ENCODE results near the gene PRSS53.

PRSS53 gene

GRCh38 chr16:31043352-31043751, 45.4 kb downstream of the PRSS53 start:
- H3K4me3 ChIP-seq (ENCODE audit: low read depth, low read length): no peak overlapping the region
- no peak for DNase-seq (ENCODE audit: low read depth)
- no peak for TF ChIP-seq CTCF (IDR thresholded peaks at IDR 0.05; ENCODE audit: control insufficient read depth, extremely low read depth, insufficient read depth)

- H3K4me3 ChIP-seq (ENCODE audit: low read depth, low read length): no peak overlapping the region
- no peak for DNase-seq (ENCODE audit: low read depth)
- no peak for TF ChIP-seq CTCF (IDR thresholded peaks at IDR 0.05; ENCODE audit: control insufficient read depth, extremely low read depth, insufficient read depth)
Measured at GRCh38 chr16:31042866-31043265, 45.9 kb downstream of the PRSS53 start.

GRCh38 chr16:31038993-31039392, 49.8 kb downstream of the PRSS53 start:
- H3K4me3 ChIP-seq (ENCODE audit: low read depth, low read length): no peak overlapping the region
- TF ChIP-seq CTCF (IDR thresholded peaks at IDR 0.05; ENCODE audit: control insufficient read depth, extremely low read depth, insufficient read depth): no peak
- DNase-seq (ENCODE audit: low read depth): no peak

- no peak for DNase-seq (ENCODE audit: low read depth)
- H3K4me3 ChIP-seq (ENCODE audit: low read depth, low read length): no peak overlapping the region
- no peak for TF ChIP-seq CTCF (IDR thresholded peaks at IDR 0.05; ENCODE audit: control insufficient read depth, extremely low read depth, insufficient read depth)
Measured at GRCh38 chr16:31036691-31037090, 52.1 kb downstream of the PRSS53 start.

GRCh38 chr16:31033709-31034492, 54.8 kb downstream of the PRSS53 start:
- peak; percentile 33 for DNase-seq (ENCODE audit: low read depth)
- H3K4me3 ChIP-seq (ENCODE audit: low read depth, low read length): peak overlapping the region; percentile 90
- no peak for TF ChIP-seq CTCF (IDR thresholded peaks at IDR 0.05; ENCODE audit: control insufficient read depth, extremely low read depth, insufficient read depth)
